Thyroid gland (tissue), 4 donors: Measurements from ENCODE around the gene ASIC4. TPM values are rescaled to one million over a fixed set of nuclear protein-coding genes. Genes with fewer than 3 reads are reported as not detected.

Experiments
- DNase-seq, 2 donors: peaks; one replicate each; pipeline ENCODE4 v3.0.0-alpha.2; 2019
- H3K27ac ChIP-seq, 3 donors: fragments of 200-600 bp; sonication (generic); 1 replicate in 2 of 3; 2 replicates in 1 of 3; pipeline ENCODE4 v1.5.1; 2016 to 2019; ENCODE audit warnings: mild to moderate bottlenecking in 1 of 3, moderate library complexity in 1 of 3
- H3K27me3 ChIP-seq: fragments of 200-600 bp; sonication (generic); one replicate; pipeline ENCODE4 v1.5.1; 2019
- H3K36me3 ChIP-seq, 2 donors: fragments of 200-600 bp; sonication (generic); one replicate each; pipeline ENCODE4 v1.5.1; 2016 to 2019
- H3K4me1 ChIP-seq, 2 donors: fragments of 200-600 bp; sonication (generic); one replicate each; pipeline ENCODE4 v1.5.1; 2017 to 2019
- H3K4me3 ChIP-seq, 3 donors: fragments of 200-600 bp; sonication (generic); replicated peaks in 1 of 3; 1 replicate in 2 of 3; 2 replicates in 1 of 3; pipeline ENCODE4 v1.5.1; 2016; ENCODE audit warnings: mild to moderate bottlenecking in 1 of 3
- H3K9me3 ChIP-seq: fragments of 200-600 bp; sonication (generic); one replicate; pipeline ENCODE4 v1.5.1; 2017
- CTCF ChIP-seq, 6 experiments: fragments of 200-600 bp in 3 of 6; fragments of 450-650 bp in 3 of 6; sonication (generic) in 3 of 6; IDR thresholded peaks; one replicate each; pipeline ENCODE4 v1.5.1; 2016 to 2019; ENCODE audit warnings: antibody characterized with exemption in 6 of 6, mild to moderate bottlenecking in 2 of 6, inconsistent platforms in 1 of 6, moderate library complexity in 1 of 6
- POLR2A ChIP-seq, 2 donors: fragments of 450-650 bp; IDR thresholded peaks; one replicate each; pipeline ENCODE4 v1.6.1; 2017; ENCODE audit warnings: antibody characterized with exemption in 2 of 2, mild to moderate bottlenecking in 2 of 2, moderate library complexity in 1 of 2
- WGBS, 2 donors: methylation state at CpG; one replicate each; pipeline ENCODE4 v1.1.5; 2017; 5-methylcytosine and 5-hydroxymethylcytosine counted together
- intact Hi-C: fragments of 100-400 bp; cut with DNase I; formaldehyde crosslinking; loops from one replicate; pipeline ENCODE4 v1.15.1; 2023
- total RNA-seq, 4 donors: library from RNA; depleted of rRNA; stranded (reverse); fragments of >200 nt; gene quantifications; one replicate each; pipeline ENCODE4 v1.2.3, GENCODE V29; 2016

The ASIC4 gene
- total RNA-seq, 4 donors from 2014 or later = not detected

DNA sequence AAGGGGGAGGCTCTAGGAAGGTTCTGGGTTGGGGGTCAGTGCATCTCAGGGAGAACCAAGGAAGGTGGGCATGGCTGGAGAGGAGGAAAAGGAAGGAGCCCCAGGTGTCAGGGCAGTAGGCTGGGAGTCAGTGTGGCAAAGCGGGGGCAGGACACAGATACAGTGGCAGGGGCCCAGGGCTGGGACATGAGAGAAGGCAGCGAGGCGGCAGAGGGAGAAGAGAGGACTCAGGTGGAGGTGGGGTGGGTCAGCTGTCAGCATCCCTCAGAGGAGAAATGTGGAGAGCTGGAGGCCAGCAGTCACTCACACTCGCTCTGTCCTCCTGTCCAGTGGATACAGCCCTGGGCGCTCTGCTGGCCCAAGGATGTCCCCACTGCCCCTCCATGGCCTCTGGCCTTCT lies 21.2 kb upstream of the ASIC4 start:
- Histone ChIP-seq H3K27ac (no peak overlapping the region), H3K4me3 (no peak overlapping the region), H3K27me3 (no peaks in the 10 kb centered on the region), H3K4me1 (peaks cover 13 to 15% of the 10 kb centered on the region in 2 donors), H3K36me3 (no peaks in the 10 kb centered on the region), H3K9me3 (no peaks in the 10 kb centered on the region)
- 93 to 94% methylated on average over 5 of the region's 5 CpGs for WGBS, 2 donors
- intact Hi-C loops = loop anchor here (5.0 kb wide), 1 partner anchor 34 kb away; no protein-coding TSS in a partner anchor
- TF ChIP-seq CTCF (IDR thresholded peaks at IDR 0.05) = no peak
- no peak for TF ChIP-seq POLR2A (IDR thresholded peaks at IDR 0.05)
- no peak for DNase-seq

DNA sequence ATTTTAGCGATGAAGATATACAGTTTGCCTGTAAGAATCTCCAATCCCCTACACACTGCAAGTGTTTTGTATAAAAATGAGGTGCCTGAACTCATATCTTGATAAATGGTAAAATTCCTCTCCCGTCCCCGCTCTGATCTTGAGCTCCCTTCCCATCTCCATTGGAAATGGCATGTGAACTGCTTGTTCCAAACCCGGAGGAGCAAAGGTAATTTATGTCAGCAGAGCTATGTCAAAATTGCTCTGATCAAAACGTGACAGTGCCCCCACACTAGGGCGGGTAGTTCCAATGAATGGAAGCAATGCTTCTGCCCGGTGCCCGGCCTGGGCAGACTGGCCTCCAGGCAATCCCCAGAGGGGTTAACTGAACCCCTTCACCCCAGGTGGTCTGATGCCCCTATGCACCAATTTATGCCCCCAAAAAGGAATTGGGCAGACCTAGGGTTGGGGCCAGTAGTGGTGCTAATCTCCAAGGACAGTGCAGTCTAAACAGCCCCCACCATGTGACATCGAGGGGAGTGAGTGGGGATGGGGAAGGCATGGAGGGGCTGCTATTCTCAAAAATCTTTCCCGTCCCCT lies 19.2 kb upstream of the ASIC4 start:
- intact Hi-C loops = loop anchor here (5.0 kb wide), 2 partner anchors 32 to 108 kb away; partner anchors contain the start of gene DNPEP

GRCh38 chr2:219495531-219496122 lies 18.7 kb upstream of the ASIC4 start:
- no peak for TF ChIP-seq POLR2A (IDR thresholded peaks at IDR 0.05)
- peak in 3 of 6 experiments; percentile 38 to 47 (median 40) for TF ChIP-seq CTCF (IDR thresholded peaks at IDR 0.05)
- no peaks in the 10 kb centered on the region for H3K36me3 ChIP-seq
- H3K4me3 ChIP-seq = no peak overlapping the region
- no peaks in the 10 kb centered on the region for H3K27me3 ChIP-seq
- peaks cover 24 to 26% of the 10 kb centered on the region in 2 donors for H3K4me1 ChIP-seq
- no peaks in the 10 kb centered on the region for H3K9me3 ChIP-seq
- 2 to 31% methylated on average over 5 to 14 of the region's 14 CpGs for WGBS, 2 donors
- peak; percentile 38 to 44 for DNase-seq
- intact Hi-C loops = loop anchor here (5.0 kb wide), 1 partner anchor 108 kb away; the partner anchor contains the start of gene DNPEP
- no peak overlapping the region for H3K27ac ChIP-seq

More for the DNA sequence above, 19.2 kb upstream of the ASIC4 start:
- H3K4me1 ChIP-seq = peaks cover 22 to 26% of the 10 kb centered on the region in 2 donors
- H3K27ac ChIP-seq = no peak overlapping the region
- TF ChIP-seq CTCF (IDR thresholded peaks at IDR 0.05) (peak in 1 of 6 experiments; percentile 23), POLR2A (IDR thresholded peaks at IDR 0.05) (no peak)
- no peak overlapping the region for H3K4me3 ChIP-seq
- 28 to 33% methylated on average over 7 to 10 of the region's 10 CpGs for WGBS, 2 donors
- no peaks in the 10 kb centered on the region for H3K27me3 ChIP-seq
- H3K9me3 ChIP-seq = no peaks in the 10 kb centered on the region
- no peaks in the 10 kb centered on the region for H3K36me3 ChIP-seq
- DNase-seq = no peak

DNA sequence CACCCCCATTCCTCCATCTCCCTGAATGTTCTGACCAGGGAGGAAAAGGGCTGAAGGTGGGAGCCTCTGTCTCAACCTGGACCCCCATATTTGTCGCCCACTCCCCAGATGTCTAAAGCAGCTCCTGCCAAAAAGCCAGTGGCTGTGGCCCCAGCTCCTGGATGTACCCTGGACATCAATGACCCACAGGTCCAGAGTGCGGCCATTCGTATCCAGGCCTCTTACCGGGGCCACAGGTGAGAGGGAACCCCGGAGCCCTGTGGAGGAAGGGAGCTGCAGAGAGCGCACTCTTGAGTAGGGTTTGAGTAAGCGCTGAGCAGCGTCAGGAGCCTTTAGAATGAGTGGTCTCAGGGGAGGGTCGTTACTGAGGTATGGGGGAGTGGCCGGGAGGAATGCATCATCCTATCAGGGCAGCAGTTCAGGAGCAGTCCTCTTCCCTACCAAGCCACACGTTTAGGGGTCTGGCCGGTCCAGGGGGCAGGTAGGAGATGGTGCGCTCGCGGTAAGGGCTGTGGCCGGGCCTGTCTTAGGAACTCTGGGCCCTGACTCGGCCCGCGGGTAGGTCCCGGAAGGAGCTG lies 17.9 kb upstream of the ASIC4 start:
- peak overlapping the region in 1 of 3 donors; percentile 73 for H3K4me3 ChIP-seq

More for the DNA sequence above, 17.9 kb upstream of the ASIC4 start:
- no peak for DNase-seq
- Histone ChIP-seq H3K27ac (no peak overlapping the region), H3K27me3 (no peaks in the 10 kb centered on the region), H3K9me3 (no peaks in the 10 kb centered on the region), H3K4me1 (peaks cover 24 to 26% of the 10 kb centered on the region in 2 donors), H3K36me3 (no peaks in the 10 kb centered on the region)
- WGBS, 2 donors = 19 to 29% methylated on average over 7 to 16 of the region's 20 CpGs
- intact Hi-C loops = loop anchor here (5.0 kb wide), 1 partner anchor 109 kb away; the partner anchor contains the start of gene DNPEP
- TF ChIP-seq POLR2A (IDR thresholded peaks at IDR 0.05) = no peak
- TF ChIP-seq CTCF (IDR thresholded peaks at IDR 0.05) = no peak
